DND-41 (cell line): ENCODE results near the gene BNC2.

Experiments used
- ATAC-seq: fragments of 200-7000 bp; cut with Tn5 transposase; 3 replicates; pipeline ENCODE4 v1.9.1; 2021; ENCODE audit warnings: low read depth; ENCODE audit not compliant: insufficient read depth
- DNase-seq: peaks from one replicate; pipeline ENCODE4 v3.0.0-alpha.2; 2020
- H2AFZ ChIP-seq: 2 replicates; pipeline ENCODE4 v1.6.0; 2012; ENCODE audit warnings: low read depth, low read length
- H3K27ac ChIP-seq: 2 replicates; pipeline ENCODE4 v1.5.1; 2012; ENCODE audit warnings: low read length, inconsistent platforms
- H3K27me3 ChIP-seq: fragments of 200-600 bp; sonication (generic); 2 replicates; pipeline ENCODE4 v1.6.0; 2012; ENCODE audit warnings: low read length, mild to moderate bottlenecking, inconsistent platforms; ENCODE audit not compliant: insufficient read depth, poor library complexity
- H3K36me3 ChIP-seq: 2 replicates; pipeline ENCODE4 v1.5.1; 2012; ENCODE audit warnings: low read length, inconsistent platforms; ENCODE audit not compliant: insufficient read depth
- H3K4me1 ChIP-seq: 2 replicates; pipeline ENCODE4 v1.5.1; 2012; ENCODE audit warnings: mild to moderate bottlenecking, low read length; ENCODE audit not compliant: insufficient read depth
- H3K4me2 ChIP-seq: 2 replicates; pipeline ENCODE4 v1.6.0; 2012; ENCODE audit warnings: mild to moderate bottlenecking, moderate library complexity, low read length, inconsistent platforms; ENCODE audit not compliant: insufficient read depth
- H3K4me3 ChIP-seq, 2 experiments: fragments of 200-600 bp in 1 of 2; shearing (Covaris generic) in 1 of 2; 2 replicates each; pipeline ENCODE4 v1.5.1; 2012 to 2016; ENCODE audit warnings: inconsistent platforms in 2 of 2, low read length in 2 of 2, mild to moderate bottlenecking in 2 of 2, low read depth in 1 of 2, moderate library complexity in 1 of 2
- H3K79me2 ChIP-seq: 2 replicates; pipeline ENCODE4 v1.6.0; 2012; ENCODE audit warnings: low read length, inconsistent platforms; ENCODE audit not compliant: insufficient read depth
- H3K9ac ChIP-seq: 2 replicates; pipeline ENCODE4 v1.6.0; 2012; ENCODE audit warnings: low read depth, mild to moderate bottlenecking, inconsistent platforms, low read length, moderate library complexity
- H3K9me3 ChIP-seq: 2 replicates; pipeline ENCODE4 v1.5.1; 2012; ENCODE audit warnings: low read length, moderate library complexity, mild to moderate bottlenecking, inconsistent platforms; ENCODE audit not compliant: insufficient read depth, severe bottlenecking
- H4K20me1 ChIP-seq: 2 replicates; pipeline ENCODE4 v1.6.0; 2012; ENCODE audit warnings: low read length; ENCODE audit not compliant: insufficient read depth
- EZH2 ChIP-seq: IDR thresholded peaks from 3 replicates; pipeline ENCODE4 v1.6.1; 2012; ENCODE audit warnings: borderline replicate concordance, low read depth, mild to moderate bottlenecking, moderate library complexity, low read length, inconsistent platforms; ENCODE audit not compliant: severe bottlenecking
- TF ChIP-seq, protein P1 (sequence below): IDR thresholded peaks from 2 replicates; pipeline ENCODE4 v1.5.1; 2012; ENCODE audit warnings: borderline replicate concordance, low read length, moderate library complexity, mild to moderate bottlenecking; ENCODE audit not compliant: poor library complexity, severe bottlenecking; ENCODE audit errors: extremely low read depth

BNC2 gene

DNA sequence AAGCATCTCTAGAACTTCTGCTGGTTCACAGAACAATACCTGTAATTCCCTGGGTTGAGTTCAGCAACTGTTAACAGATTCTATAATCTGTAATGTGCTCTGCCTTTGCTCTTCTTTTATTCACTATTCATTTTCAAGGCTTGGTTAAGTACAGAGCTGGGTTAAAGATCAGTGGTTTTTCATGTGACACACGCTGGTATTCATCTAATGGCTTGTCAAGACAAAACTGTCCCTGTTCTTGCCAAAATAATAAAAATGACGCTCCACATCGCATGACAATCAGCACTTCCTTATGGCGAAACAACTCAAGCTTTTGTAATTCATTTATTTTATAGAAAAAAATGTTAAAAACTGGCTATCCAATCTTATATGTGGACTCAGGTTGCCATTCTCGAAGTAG lies 137.9 kb downstream of the BNC2 start:
- ATAC-seq = no peak
- H2AFZ ChIP-seq = no peak overlapping the region
- no peaks in the 10 kb centered on the region for H4K20me1 ChIP-seq
- no peaks in the 10 kb centered on the region for H3K9me3 ChIP-seq
- peaks cover 5% of the 10 kb centered on the region for H3K27me3 ChIP-seq
- H3K79me2 ChIP-seq = no peaks in the 10 kb centered on the region
- no peak overlapping the region for H3K4me3 ChIP-seq
- H3K4me2 ChIP-seq = no peak overlapping the region
- TF ChIP-seq, protein P1, sequence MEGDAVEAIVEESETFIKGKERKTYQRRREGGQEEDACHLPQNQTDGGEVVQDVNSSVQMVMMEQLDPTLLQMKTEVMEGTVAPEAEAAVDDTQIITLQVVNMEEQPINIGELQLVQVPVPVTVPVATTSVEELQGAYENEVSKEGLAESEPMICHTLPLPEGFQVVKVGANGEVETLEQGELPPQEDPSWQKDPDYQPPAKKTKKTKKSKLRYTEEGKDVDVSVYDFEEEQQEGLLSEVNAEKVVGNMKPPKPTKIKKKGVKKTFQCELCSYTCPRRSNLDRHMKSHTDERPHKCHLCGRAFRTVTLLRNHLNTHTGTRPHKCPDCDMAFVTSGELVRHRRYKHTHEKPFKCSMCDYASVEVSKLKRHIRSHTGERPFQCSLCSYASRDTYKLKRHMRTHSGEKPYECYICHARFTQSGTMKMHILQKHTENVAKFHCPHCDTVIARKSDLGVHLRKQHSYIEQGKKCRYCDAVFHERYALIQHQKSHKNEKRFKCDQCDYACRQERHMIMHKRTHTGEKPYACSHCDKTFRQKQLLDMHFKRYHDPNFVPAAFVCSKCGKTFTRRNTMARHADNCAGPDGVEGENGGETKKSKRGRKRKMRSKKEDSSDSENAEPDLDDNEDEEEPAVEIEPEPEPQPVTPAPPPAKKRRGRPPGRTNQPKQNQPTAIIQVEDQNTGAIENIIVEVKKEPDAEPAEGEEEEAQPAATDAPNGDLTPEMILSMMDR = no peak
- no peak for TF ChIP-seq EZH2
- no peaks in the 10 kb centered on the region for H3K4me1 ChIP-seq
- no peak for DNase-seq
- no peak overlapping the region for H3K9ac ChIP-seq
- H3K36me3 ChIP-seq = no peaks in the 10 kb centered on the region
- H3K27ac ChIP-seq = no peak overlapping the region

DNA sequence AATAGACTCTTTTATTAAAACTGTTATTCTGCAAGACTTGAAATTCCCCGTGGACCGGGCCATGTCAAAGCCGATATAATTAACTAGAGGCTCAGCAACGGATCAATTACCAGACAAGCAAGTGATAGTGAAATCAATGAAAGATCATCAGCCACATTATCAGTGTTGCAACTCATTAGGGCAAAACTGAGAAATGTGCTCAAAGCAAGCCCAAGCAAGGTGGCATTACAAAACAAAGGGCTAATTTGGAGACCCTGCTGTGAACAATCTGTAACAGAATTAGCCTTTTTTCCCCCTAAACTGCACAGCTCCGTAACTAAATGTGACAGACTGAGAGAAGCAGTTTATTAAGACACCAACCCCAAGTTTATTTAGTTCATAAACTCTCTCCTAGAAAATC lies 140.3 kb downstream of the BNC2 start:
- no peaks in the 10 kb centered on the region for H3K9me3 ChIP-seq
- no peak for DNase-seq

DNA sequence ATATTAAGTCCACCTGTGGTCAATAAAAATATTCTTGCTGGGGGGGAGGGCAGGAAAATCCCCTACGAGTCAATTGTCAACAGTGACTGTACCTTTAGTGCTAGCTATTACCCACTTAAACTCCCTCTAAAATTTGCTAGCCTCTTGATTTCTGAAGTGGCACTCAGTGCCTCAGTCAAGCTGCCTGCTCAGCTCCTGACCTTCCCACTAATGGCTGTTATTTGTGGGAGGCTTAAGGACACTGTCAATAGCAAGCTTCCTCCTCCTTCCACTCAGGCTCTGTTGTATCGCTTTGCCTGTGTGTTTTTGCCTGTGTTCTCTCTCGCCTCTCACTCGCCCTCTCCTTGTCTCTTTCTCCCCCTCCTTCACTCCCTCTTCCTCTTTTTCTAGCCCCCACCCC lies 140.8 kb downstream of the BNC2 start:
- Histone ChIP-seq H4K20me1 (no peaks in the 10 kb centered on the region), H3K27ac (no peak overlapping the region)

More for the DNA sequence above, 140.3 kb downstream of the BNC2 start:
- peaks cover 19% of the 10 kb centered on the region for H3K27me3 ChIP-seq
- no peak overlapping the region for H2AFZ ChIP-seq
- ATAC-seq = no peak
- TF ChIP-seq, protein P1 = no peak
- no peak for TF ChIP-seq EZH2
- H3K36me3 ChIP-seq = no peaks in the 10 kb centered on the region
- no peak overlapping the region for H3K4me2 ChIP-seq
- H4K20me1 ChIP-seq = no peaks in the 10 kb centered on the region
- H3K79me2 ChIP-seq = no peaks in the 10 kb centered on the region
- no peak overlapping the region for H3K9ac ChIP-seq
- H3K4me1 ChIP-seq = no peaks in the 10 kb centered on the region
- no peak overlapping the region for H3K27ac ChIP-seq
- no peak overlapping the region for H3K4me3 ChIP-seq

More for the DNA sequence above, 140.8 kb downstream of the BNC2 start:
- H3K36me3 ChIP-seq = no peaks in the 10 kb centered on the region
- H3K4me2 ChIP-seq = no peak overlapping the region
- no peak overlapping the region for H3K4me3 ChIP-seq
- H3K9ac ChIP-seq = no peak overlapping the region
- H3K27me3 ChIP-seq = peaks cover 19% of the 10 kb centered on the region
- DNase-seq = no peak
- no peaks in the 10 kb centered on the region for H3K79me2 ChIP-seq
- H3K4me1 ChIP-seq = no peaks in the 10 kb centered on the region
- no peaks in the 10 kb centered on the region for H3K9me3 ChIP-seq
- ATAC-seq = no peak
- TF ChIP-seq, protein P1 = no peak
- no peak for TF ChIP-seq EZH2
- no peak overlapping the region for H2AFZ ChIP-seq
